Measurements from ENCODE around the gene ZP1.

ZP1 gene

GRCh38 chr11:60872961-60873524, 5.7 kb downstream of the ZP1 start:
- Histone ChIP-seq H3K27ac (peak overlapping the region; percentile 32), H3K4me3 (ENCODE audit: low read depth, low read length) (no peak overlapping the region), H3K27me3 (replicated peaks) (no peaks in the 10 kb centered on the region), H3K36me3 (replicated peaks) (no peaks in the 10 kb centered on the region)
- TF ChIP-seq CTCF (IDR thresholded peaks at IDR 0.05; ENCODE audit: low read depth, low read length, missing control alignments): no peak
- DNase-seq: peak; percentile 96
- in situ Hi-C loops (cut with HindIII; ENCODE audit: low pct_ligation_motif_present, low sequenced_read_pairs): no loop called here

- no peak overlapping the region for H3K4me3 ChIP-seq (ENCODE audit: low read depth, low read length)
- H3K27me3 ChIP-seq (replicated peaks): no peaks in the 10 kb centered on the region
- no peak for DNase-seq
- H3K36me3 ChIP-seq (replicated peaks): no peaks in the 10 kb centered on the region
- H3K27ac ChIP-seq: no peak overlapping the region
- TF ChIP-seq CTCF (IDR thresholded peaks at IDR 0.05; ENCODE audit: low read depth, low read length, missing control alignments): no peak
- in situ Hi-C loops (cut with HindIII; ENCODE audit: low pct_ligation_motif_present, low sequenced_read_pairs): no loop called here
These were observed 6.2 kb downstream of the ZP1 start for GRCh38 chr11:60873533-60873932.

GRCh38 chr11:60874421-60875365, 7.4 kb downstream of the ZP1 start:
- DNase-seq: no peak
- in situ Hi-C loops (cut with HindIII; ENCODE audit: low pct_ligation_motif_present, low sequenced_read_pairs): no loop called here
- H3K4me3 ChIP-seq (ENCODE audit: low read depth, low read length): no peak overlapping the region
- H3K27me3 ChIP-seq (replicated peaks): no peaks in the 10 kb centered on the region
- no peaks in the 10 kb centered on the region for H3K36me3 ChIP-seq (replicated peaks)
- no peak for TF ChIP-seq CTCF (IDR thresholded peaks at IDR 0.05; ENCODE audit: low read depth, low read length, missing control alignments)
- H3K27ac ChIP-seq: no peak overlapping the region

GRCh38 chr11:60875366-60876167, 8.2 kb downstream of the ZP1 start:
- H3K4me3 ChIP-seq (ENCODE audit: low read depth, low read length): no peak overlapping the region
- no peak for DNase-seq
- H3K27me3 ChIP-seq (replicated peaks): no peaks in the 10 kb centered on the region
- H3K36me3 ChIP-seq (replicated peaks): no peaks in the 10 kb centered on the region
- in situ Hi-C loops (cut with HindIII; ENCODE audit: low pct_ligation_motif_present, low sequenced_read_pairs): no loop called here
- TF ChIP-seq CTCF (IDR thresholded peaks at IDR 0.05; ENCODE audit: low read depth, low read length, missing control alignments): no peak
- no peak overlapping the region for H3K27ac ChIP-seq

GRCh38 chr11:60876168-60876485, 8.8 kb downstream of the ZP1 start:
- in situ Hi-C loops (cut with HindIII; ENCODE audit: low pct_ligation_motif_present, low sequenced_read_pairs): no loop called here
- Histone ChIP-seq H3K27ac (no peak overlapping the region), H3K27me3 (replicated peaks) (no peaks in the 10 kb centered on the region), H3K4me3 (ENCODE audit: low read depth, low read length) (no peak overlapping the region), H3K36me3 (replicated peaks) (no peaks in the 10 kb centered on the region)
- no peak for DNase-seq
- TF ChIP-seq CTCF (IDR thresholded peaks at IDR 0.05; ENCODE audit: low read depth, low read length, missing control alignments): no peak
